Measurements from ENCODE around the gene SLC20A1. TPM values are rescaled to one million over a fixed set of nuclear protein-coding genes. Genes with fewer than 3 reads are reported as not detected.

SLC20A1 gene
- total and polyA plus RNA-seq, 2 of the 4 experiments (the other 2 are of a cell fraction) = 93.6 to 94.1 TPM

DNA sequence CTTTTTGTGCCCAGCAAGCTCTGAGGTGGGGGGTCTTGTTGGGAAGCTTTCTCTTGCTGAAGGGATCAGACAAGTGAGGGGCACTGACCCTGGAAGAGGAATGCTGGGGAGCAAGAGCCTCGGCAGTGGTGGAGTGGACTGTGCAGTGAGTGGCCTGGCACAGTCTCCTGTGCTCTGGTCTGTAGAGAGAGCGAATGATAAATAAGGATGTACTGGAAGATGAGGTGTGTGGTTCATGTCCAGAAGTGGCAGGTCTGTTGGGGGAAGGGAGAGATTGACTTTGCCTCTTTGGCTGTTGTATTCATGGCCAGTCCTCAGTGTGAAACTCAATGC, 5.3 kb upstream of the SLC20A1 start:
- peak overlapping the region; percentile 77 to 92 for H4K8ac ChIP-seq (ENCODE audit: low read depth in 2 of 2, low read length in 2 of 2)
- H3K9ac ChIP-seq (ENCODE audit: low read depth, low read length) = no peak overlapping the region
- TF ChIP-seq BHLHE40 (IDR thresholded peaks at IDR 0.05; ENCODE audit: low read depth, low read length) (no peak), POLR2A (IDR thresholded peaks at IDR 0.05; ENCODE audit: low read depth, low read length) (no peak; the same call in 1 of the 2 replicates), RCOR1 (IDR thresholded peaks at IDR 0.05; ENCODE audit: insufficient replicate concordance, low read length) (no peak), CHD1 (IDR thresholded peaks at IDR 0.05; ENCODE audit: low read depth, low read length) (no peak), ELK1 (IDR thresholded peaks at IDR 0.05; ENCODE audit: borderline replicate concordance, low read depth, low read length) (no peak), MAZ (IDR thresholded peaks at IDR 0.05; ENCODE audit: borderline replicate concordance, low read depth, low read length) (no peak), NFE2L2 (IDR thresholded peaks at IDR 0.05; ENCODE audit: low read depth, low read length) (no peak), CEBPB (IDR thresholded peaks at IDR 0.05; ENCODE audit: low read depth, low read length) (no peak), MXI1 (IDR thresholded peaks at IDR 0.05; ENCODE audit: borderline replicate concordance, low read depth, low read length) (no peak), MAFK (IDR thresholded peaks at IDR 0.05; ENCODE audit: low read depth, low read length) (no peak), RFX5 (IDR thresholded peaks at IDR 0.05; ENCODE audit: low read depth, low read length) (no peak), RAD21 (IDR thresholded peaks at IDR 0.05; ENCODE audit: low read length) (no peak), FOS (IDR thresholded peaks at IDR 0.05; ENCODE audit: low read depth, low read length) (no peak), SMC3 (IDR thresholded peaks at IDR 0.05; ENCODE audit: low read depth, low read length) (no peak)
- TF ChIP-seq, protein P1, sequence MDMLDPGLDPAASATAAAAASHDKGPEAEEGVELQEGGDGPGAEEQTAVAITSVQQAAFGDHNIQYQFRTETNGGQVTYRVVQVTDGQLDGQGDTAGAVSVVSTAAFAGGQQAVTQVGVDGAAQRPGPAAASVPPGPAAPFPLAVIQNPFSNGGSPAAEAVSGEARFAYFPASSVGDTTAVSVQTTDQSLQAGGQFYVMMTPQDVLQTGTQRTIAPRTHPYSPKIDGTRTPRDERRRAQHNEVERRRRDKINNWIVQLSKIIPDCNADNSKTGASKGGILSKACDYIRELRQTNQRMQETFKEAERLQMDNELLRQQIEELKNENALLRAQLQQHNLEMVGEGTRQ (IDR thresholded peaks at IDR 0.05; ENCODE audit: low read depth, low read length) = no peak
- TF ChIP-seq, protein P2, sequence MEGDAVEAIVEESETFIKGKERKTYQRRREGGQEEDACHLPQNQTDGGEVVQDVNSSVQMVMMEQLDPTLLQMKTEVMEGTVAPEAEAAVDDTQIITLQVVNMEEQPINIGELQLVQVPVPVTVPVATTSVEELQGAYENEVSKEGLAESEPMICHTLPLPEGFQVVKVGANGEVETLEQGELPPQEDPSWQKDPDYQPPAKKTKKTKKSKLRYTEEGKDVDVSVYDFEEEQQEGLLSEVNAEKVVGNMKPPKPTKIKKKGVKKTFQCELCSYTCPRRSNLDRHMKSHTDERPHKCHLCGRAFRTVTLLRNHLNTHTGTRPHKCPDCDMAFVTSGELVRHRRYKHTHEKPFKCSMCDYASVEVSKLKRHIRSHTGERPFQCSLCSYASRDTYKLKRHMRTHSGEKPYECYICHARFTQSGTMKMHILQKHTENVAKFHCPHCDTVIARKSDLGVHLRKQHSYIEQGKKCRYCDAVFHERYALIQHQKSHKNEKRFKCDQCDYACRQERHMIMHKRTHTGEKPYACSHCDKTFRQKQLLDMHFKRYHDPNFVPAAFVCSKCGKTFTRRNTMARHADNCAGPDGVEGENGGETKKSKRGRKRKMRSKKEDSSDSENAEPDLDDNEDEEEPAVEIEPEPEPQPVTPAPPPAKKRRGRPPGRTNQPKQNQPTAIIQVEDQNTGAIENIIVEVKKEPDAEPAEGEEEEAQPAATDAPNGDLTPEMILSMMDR (conservative IDR thresholded peaks at IDR 0.05; ENCODE audit: low read depth, low read length) = no peak
- ChIA-PET POLR2A (ENCODE audit: unreplicated experiment) (interaction anchor here (0.8 kb wide), 1 partner anchor 10 kb away, joined by 3 read pairs; no protein-coding TSS in a partner anchor), CTCF (interaction anchor here (1.0 kb wide), 1 partner anchor 40 kb away, joined by 3 read pairs; no protein-coding TSS in a partner anchor)
- BruUV-seq (replicated peaks) = no TSS peak
- peak overlapping the region; percentile 85 for H3K4ac ChIP-seq (ENCODE audit: low read depth, low read length)
- peak; percentile 25; the same call in 1 of the 2 replicates for ATAC-seq (ENCODE audit: low read depth)
- dilution Hi-C loops (cut with HindIII; ENCODE audit: low sequenced_read_pairs, unreplicated experiment) (no loop called here), intact Hi-C loops (cut with micrococcal nuclease) (no loop called here), in situ Hi-C loops (cut with MboI; ENCODE audit: low sequenced_read_pairs) (no loop called here)
- no peaks in the 10 kb centered on the region for H3K36me3 ChIP-seq (ENCODE audit: control insufficient read depth, insufficient read depth, low read length)
- H3K9me1 ChIP-seq (ENCODE audit: insufficient read depth, low read length) = peaks cover 33% of the 10 kb centered on the region
- H3K14ac ChIP-seq (replicated peaks; ENCODE audit: low read depth, low read length) = peak overlapping the region; percentile 70
- peak overlapping the region; percentile 92 for H3K27ac ChIP-seq (ENCODE audit: insufficient read depth, low read length)
- no peaks in the 10 kb centered on the region for H4K20me1 ChIP-seq (ENCODE audit: insufficient read depth, low read length)
- peak overlapping the region; percentile 85 for H2AK9ac ChIP-seq (replicated peaks; ENCODE audit: low read depth, low read length, poor library complexity)
- peak overlapping the region; percentile 78 for H3K23ac ChIP-seq (ENCODE audit: low read depth, low read length)
- H2BK15ac ChIP-seq (ENCODE audit: low read depth, low read length) = peak overlapping the region; percentile 94
- peak overlapping the region; percentile 73 for H2AFZ ChIP-seq (replicated peaks; ENCODE audit: low read length, poor library complexity)
- peak overlapping the region; percentile 93 for H2BK20ac ChIP-seq (ENCODE audit: low read depth, low read length)
- H2BK5ac ChIP-seq (ENCODE audit: low read depth, low read length, poor library complexity, severe bottlenecking) = peak overlapping the region; percentile 91
- H3K9me3 ChIP-seq (ENCODE audit: control insufficient read depth, insufficient read depth, low read length) = no peaks in the 10 kb centered on the region
- H3K4me2 ChIP-seq (ENCODE audit: low read depth, low read length) = peak overlapping the region; percentile 40
- H3K4me1 ChIP-seq (ENCODE audit: control insufficient read depth, insufficient read depth, low read length) = peaks cover 19% of the 10 kb centered on the region
- peak overlapping the region; percentile 93 for H2AK5ac ChIP-seq (ENCODE audit: low read depth, low read length)
- H3K56ac ChIP-seq (ENCODE audit: extremely low read depth, insufficient read depth, low read length) = peak overlapping the region; percentile 61
- no CpG with 5 or more reads among the region's 2 CpGs for WGBS, 2 experiments (ENCODE audit: extremely low coverage in 2 of 2, insufficient read length in 1 of 2)
- H3K79me1 ChIP-seq (ENCODE audit: low read depth in 1 of 2, low read length in 2 of 2) = peaks cover 16 to 31% of the 10 kb centered on the region in 2 experiments
- H3K27me3 ChIP-seq (ENCODE audit: control insufficient read depth, insufficient read depth, low read length) = no peaks in the 10 kb centered on the region
- no peak for DNase-seq
- H2BK120ac ChIP-seq (ENCODE audit: low read depth, low read length) = peak overlapping the region; percentile 98
- H4K5ac ChIP-seq (ENCODE audit: low read depth, low read length) = peak overlapping the region; percentile 13
- H3K18ac ChIP-seq (ENCODE audit: low read depth, low read length) = peak overlapping the region; percentile 43
- H3K4me3 ChIP-seq (ENCODE audit: insufficient read depth, low read depth, low read length) = no peak overlapping the region
- peak overlapping the region; percentile 87 for H4K91ac ChIP-seq (ENCODE audit: insufficient read depth, low read depth, low read length)
